ENCODE data around the gene TWSG1.

DNA sequence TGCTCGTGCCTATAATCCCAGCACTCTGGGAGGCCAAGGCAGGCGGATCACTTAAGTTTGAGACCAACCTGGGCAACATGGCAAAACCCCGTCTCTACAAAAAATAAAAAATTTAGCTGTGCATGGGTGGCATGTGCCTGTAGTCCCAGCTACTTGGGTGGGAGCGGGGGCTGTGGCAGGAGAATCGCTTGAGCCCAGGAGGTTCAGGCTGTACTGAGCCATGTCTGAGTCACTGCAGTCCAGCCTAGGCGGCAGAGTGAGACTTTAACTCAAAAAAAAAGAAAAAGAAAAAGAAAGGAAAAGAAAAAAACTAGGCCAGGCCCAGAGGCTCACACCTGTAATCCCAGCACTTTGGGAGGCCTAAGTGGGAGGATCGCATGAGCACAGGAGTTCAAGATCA lies 30.8 kb downstream of the TWSG1 start:
- TF ChIP-seq GATA2 (IDR thresholded peaks at IDR 0.05; ENCODE audit: low read depth, low read length) (no peak), GATA3 (IDR thresholded peaks at IDR 0.05; ENCODE audit: low read depth, low read length) (no peak)
